HG02571 (cell line): ENCODE measurements around the gene WDR38.
A peak's percentile ranks its signal among the peaks of the same experiment; 100 is the strongest.

Experiments
- ATAC-seq: cut with Tn5 transposase; IDR thresholded peaks from one replicate; pipeline ENCODE4 v1.9.1; 2021; ENCODE audit warnings: mild to moderate bottlenecking, moderate library complexity; ENCODE audit not compliant: unreplicated experiment

The WDR38 gene

DNA sequence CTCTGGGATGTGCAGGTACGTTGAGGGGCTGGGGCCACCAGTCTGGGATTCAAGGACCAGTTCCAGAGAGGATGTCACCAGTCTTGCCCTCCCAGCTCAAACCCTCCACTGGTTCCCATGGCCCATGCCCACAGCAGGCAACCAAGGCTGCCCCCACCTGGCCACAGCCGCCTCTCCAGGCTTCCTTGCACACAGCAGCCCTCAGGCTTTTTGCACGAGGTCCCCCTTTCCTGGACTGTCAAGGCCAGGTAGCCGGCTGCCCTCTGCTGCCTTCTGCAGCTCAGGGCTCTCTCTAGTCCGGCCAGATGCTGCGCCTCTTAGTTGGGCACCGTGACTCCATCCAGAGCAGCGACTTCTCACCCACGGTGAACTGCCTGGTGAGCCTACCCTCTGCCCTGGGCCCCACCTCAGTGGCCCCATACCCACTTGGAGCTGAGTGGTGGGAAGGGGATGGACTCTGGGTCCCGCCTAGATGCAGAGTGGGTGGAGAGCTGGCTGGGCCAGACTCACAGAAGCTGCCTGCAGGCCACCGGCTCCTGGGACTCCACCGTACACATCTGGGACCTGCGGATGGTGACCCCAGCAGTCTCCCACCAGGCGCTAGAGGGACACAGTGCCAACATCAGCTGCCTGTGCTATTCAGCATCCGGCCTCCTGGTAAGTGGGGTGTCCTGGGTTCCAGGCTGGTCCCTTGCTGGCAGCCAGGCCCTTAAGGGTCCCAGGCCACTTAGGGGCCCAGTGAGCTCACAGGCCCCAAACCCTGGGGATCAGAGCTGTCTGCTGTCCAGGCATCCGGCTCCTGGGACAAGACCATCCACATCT, 2.9 kb downstream of the WDR38 start:
- ATAC-seq: no peak

DNA sequence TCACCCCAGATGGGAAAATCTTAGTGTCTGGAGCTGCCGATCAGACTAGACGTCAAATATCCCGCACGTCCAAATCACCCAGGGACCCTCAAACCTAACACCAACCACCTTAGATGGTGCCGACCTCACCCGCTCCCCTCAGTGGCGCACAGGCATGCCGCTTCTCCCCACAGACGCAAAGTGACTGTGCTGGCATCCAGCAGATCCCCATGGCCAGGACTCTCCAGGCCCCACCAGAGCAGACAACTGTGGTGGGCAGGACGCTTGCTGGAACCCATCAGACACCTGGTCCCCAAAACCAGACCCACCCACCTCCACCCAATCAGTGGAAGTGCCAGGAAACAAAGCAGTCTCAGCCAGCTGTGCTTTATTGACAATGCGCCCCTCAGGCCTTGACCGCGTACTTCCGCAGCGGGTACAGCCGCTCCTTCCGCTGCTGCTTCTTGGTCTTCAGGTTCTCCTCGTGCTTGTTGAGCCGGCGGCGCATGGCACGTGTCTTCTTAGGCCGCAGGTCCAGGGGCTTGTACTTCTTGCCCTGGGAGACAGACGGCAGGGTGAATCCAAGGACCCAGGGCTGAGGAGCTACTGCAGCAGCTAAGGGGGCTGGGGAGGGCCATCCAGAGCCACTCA, 4.4 kb downstream of the WDR38 start:
- no peak for ATAC-seq

DNA sequence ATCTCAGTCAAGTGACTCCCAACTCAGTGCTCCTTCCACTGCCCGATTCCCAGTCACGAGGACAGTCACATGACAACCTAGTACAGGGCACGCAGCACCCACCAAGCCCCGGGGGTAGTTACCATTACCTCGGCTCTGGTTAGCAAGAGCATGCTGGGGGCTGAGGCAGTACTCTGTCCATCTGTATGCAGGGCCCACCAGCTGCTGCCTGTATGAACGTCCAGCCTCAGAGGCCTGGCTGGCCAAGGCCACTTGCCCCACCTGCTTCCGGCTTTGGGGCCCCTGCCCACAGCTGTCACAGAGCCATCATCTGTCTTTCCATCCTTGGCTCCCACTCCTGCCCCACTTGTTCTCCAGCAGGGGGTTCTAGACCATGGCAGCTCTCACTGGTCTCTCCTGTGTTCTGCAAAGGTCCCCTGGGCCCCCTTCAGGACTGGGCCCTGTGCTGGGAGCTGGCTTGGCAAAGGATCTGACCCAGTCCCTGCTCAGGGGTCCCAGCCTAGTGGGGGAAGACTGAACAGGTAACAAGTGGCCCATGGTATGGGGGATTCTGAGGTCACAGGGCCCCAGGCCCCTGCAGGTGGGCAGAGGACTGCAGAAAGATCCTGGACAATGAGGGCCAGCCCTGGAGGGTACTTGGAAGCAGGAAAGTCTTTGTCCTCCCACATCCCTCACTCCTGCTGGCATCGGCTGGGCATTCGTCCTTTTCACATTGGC, 5.2 kb downstream of the WDR38 start:
- no peak for ATAC-seq

DNA sequence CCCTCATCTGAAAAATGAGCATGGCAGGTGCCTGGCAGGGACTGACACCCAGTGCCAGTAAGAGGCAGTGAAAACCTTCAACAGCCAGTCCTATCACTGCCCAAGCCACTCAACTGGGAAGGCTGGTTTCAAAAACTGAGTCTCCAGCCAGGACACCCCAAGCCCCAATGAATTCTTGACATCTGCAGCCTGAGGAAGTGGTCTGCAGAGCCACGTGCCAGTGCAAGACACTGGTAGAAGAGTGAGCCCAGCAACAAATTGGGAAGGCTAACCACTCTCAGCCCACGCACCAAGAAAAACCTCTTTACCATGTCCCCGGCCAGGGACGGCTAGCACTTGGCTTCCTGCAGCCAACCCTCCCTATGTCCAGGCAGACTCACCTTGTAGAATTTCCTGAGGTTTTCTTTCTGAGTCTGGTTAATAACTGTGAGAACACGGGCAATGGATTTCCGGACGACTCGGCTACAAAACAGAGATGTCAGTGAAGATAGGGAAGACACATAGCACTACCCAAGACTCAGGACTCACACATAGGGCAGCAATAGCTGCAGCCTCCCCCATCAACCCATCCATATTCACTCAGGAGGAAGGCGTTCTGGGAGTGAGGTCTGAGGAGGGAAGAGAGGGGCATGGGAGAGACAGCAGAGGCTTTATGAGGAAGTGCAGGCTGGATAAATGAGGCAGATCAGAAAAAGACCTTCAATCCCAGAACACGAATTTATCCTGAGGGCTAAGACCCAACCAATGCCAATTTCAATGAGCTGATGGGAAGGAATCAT, 6.7 kb downstream of the WDR38 start:
- ATAC-seq: no peak

DNA sequence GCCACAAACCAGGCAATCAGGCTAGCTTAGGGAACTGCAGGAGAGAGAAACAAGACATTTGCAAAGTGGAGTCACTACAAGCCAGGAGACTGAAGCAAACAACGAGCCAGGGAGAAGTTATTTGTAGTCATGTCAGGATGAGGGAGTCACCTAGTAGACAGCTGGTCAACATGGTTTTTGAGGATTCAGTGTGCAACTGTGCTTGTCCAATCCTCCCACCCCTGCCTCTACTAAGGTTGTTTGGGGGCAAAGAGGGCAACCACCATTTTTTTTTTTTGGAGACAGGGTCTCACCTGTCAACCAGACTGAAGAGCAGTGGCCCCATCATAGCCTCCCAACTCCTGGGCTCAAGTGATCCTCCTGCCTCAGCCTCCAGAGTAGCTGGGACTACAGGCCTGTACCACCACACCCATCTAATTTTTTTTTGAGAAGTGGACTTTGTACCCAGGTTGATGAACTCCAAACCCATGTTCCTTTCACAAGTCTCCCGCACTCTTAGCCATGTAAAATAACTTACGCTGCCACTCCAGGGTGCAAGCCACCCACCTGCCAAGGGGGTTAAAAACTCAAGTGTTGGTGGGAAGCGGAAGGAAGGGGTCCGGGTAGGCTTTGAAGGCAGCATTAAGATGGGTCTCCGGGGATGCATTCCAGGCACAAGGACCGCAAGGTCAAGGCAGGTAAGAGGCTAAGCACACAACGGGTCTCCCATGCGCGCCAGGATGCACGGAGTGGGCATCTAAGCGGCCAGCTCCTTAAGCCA, 7.5 kb downstream of the WDR38 start:
- no peak for ATAC-seq

DNA sequence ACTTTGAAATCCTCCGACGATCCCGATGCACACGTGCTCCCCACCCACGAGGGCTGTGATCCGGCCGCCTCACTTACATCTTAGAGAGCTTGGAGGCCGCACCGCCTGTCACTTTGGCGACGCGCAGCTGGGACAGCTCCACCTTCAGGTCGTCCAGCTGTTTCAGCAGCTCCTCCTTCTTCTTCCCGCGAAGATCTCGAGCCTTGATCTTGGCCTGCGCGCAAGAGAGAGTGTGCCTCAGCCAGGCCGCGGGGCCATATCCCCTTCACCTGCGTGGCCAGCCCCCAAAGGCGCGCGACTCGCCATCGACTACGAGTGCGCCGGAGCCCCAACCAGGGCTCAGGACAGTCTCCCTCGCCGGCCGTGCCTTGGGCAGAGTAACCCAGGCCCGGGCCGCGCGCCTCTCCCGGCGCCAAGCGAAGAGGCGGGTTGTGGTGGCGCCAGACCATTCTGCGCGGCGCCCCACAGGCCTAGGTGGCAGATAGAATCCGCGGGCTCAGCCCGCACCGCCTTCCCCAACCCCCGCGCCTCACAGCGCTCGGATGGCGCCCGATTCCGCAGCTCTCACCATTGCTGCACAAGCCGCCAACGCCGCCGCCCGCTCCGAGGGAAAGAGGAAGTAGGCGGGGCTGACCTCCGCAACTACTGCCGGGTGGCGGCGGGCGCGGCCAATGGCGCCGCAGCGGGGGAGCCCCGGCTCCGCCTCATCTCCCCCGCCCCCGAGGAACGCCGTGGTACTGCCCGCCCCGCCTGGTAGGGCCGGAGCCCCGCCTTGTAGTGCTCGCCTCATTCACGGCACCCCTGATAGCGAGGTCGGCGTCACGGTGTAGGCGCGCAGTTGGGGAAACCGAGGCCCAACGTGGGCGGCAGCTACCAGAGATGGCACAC, 8.3 kb downstream of the WDR38 start, which contains the start of the genes ARPC5L and RPL35:
TSS of gene ARPC5L (plus strand) at position 789 of the 888 bp plus-strand sequence. CDS start 7,161 bp downstream, outside the sequence.
TSS of gene RPL35 (minus strand) at position 616 of the 888 bp plus-strand sequence. CDS start at position 571, 45 bp downstream.
- ATAC-seq: peak; percentile 89

DNA sequence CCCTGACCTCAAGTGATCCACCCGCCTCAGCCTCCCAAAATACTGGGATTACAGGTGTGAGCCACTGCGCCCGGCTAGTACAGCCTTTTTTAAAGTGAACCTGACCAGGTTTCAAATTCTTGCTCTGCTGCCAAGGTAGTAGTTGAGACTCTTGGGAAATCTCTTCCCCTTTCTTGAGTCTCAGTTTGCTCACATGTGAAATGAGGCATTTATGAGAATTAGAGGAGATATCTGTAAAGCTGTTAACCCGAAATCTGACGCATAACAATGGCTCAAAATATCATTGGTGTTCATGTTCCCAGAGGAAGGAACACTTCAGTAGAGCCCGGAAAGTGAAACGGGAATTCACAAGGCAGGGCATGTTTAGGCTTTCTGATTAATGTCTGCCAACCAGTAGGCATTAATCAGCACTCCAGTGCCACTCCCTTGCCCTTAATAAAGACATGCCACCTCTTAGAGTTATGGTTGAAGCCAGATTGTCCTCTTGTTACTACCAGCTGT, 10.2 kb downstream of the WDR38 start:
- no peak for ATAC-seq

DNA sequence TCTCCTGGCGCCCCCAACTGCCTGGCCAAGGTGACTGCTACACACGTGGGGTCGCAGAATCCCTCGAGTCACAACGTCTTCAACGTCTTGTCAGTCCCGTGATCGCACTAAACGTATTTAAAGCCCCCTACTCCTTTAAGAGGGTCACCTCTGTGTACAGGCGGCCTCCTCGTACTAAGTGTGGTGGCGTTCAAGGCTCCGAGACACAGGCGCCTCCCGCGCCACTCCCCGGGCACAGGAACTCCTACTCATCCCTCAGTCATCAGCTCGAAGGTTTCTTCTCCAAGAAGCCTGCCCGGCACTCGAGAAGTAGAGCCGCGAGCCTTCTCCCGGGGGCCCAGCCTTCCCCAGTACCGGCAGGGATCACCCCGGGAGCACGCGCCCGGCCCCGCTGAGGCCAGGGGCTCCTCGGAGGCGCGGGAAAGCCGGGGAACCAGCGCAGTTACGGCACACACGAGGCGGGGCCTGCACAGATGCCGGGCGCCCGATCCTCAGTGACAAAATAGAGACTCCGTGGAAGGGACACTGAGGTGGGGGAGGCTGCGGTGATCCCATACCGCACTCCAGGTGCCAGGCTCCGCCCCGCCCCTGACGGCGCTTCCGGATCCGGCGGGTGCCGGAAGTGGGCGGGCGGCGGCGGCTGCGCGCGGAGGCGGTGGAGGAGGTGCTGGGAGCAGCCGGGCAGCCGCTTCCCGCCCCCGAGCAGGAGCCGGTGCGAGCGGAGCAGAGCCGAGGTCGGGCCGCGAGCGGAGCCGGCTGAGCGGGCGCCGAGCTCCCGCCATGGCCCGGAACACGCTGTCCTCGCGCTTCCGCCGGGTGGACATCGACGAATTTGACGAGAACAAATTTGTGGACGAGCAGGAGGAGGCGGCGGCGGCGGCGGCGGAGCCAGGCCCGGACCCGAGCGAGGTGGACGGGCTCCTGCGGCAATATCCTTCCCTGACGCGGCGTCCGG, 15.5 kb downstream of the WDR38 start:
- ATAC-seq: peak; percentile 59

DNA sequence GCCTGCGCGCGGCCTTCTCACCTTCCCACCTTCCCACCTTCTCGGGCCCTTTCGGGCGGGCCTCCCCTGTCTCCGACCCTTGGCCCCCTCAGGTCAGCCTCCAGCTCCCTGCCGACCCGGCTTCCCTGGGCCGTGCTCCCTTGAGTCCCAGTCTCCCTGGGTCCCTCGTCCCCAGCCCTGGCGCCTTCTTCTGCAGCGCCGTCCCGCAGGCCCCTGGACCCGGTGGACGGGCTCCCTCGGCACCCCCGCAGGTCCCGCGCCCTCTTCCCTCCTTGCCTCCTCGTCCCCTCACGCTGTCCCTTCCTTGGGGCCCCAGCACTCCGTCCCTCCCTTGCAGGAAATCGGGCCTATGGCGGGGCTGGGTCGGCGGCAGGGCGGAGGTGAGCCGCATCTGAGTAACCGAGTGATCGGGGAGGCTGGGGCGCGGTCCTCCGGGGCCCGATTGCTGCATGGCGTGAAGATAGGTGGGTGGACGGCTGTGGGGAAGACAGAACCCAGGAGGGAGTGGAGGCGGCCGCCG, 16.3 kb downstream of the WDR38 start:
- peak; percentile 4 for ATAC-seq

DNA sequence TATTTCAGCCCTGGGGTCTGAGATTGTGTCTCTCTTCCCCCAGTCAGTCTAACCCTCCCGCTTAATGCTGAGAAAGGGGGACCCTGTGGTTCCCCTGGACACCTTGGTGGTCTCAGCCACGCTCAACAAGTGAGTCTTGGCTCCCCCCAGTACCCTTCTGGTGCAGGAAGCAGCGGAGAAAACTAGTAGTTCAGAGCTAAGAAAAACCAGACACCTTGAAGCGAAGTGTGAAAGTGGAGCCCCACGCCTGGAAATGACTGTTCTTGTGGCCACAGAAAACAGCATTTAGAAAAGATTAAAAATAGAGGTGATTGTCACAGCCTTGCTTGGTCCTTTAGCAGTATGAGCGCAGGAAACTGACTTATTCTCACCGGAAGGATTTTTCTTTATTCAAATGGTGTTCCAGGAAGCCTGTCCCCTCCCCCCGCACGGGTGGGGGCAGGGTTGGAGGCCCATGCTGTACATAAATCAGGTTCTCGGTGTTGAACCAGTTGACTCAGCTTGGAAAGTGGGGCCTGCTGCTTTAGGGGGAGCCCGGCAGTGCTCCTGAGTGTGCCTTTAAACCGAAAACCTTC, 16.8 kb downstream of the WDR38 start:
- peak; percentile 40 for ATAC-seq

DNA sequence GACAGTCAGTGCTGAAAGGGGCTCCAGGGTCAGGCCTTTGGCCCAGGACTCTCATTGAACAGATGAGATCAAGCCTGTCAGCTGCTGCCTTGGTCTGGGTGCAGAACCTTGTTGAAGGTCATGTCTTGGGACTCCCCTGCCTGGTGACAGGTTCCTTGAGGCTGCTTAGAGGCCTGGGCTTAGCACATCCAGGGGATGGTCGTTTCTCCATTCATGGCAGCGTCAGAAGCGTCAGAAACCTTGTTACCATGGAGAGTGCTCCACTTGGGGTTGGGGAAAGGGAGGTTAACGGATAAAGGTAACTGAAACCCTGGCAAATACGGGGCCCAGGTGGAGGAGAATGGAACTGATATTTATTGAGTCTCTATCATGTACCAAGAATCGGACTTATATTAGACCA, 17.5 kb downstream of the WDR38 start:
- ATAC-seq: no peak

DNA sequence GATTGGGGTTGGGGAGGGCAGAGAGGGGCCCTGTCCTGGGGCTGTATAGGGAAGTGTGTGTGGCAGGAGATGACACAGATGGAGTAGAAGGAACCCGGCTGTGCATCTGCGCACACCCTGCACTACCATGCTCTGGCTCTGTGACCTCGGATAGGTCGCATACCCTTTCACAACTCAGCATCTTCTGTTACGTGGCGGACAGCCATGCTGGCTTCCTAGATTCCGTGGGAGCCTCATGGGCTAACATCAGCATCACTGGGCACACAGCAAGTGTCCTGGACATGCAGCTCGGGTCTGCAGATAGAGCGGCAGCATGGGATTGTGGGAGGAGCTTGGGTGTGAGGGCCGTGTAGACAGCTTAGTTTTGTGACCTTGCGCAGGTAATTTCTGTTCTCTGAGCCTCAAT, 17.9 kb downstream of the WDR38 start:
- ATAC-seq: no peak

DNA sequence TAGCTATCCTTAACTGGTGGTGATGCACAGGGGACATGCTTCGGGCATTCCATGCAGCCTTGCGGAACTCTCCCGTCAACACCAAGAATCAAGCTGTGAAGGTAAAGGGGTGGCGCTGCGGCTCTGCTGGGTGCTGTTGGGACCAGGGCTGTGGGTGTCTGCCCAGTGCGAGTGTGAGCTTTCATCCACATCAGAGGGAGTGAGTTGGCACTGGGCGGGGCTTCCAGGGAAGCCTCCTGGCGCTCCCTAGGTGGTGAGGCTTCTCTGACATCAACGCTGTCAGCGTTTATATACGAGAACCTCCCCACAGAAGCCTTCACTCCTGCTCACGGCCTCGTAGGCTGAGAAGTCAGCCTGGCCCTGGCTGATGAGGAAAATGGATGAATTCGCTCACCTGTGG, 20.4 kb downstream of the WDR38 start:
- ATAC-seq: no peak

DNA sequence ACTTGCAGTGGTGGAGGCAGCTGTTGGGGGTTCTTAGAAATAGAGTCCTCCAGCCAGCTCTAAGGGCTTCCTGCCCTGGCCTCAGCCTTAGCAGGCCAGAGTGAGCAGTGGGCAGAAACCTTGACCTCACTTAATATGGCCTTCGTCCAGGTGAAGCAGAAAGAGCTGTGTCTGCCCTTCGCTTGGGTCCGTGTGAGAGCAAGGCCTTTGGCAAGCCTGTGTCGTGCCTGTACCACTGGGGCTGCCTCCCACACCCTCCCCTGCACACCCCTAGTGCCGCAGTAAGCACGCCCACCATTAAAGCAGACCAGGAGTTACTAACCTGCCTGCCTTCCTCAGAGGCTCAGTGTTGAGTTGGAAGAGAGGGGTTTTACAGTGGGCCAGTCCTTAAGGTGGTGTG, 22.2 kb downstream of the WDR38 start:
- no peak for ATAC-seq

DNA sequence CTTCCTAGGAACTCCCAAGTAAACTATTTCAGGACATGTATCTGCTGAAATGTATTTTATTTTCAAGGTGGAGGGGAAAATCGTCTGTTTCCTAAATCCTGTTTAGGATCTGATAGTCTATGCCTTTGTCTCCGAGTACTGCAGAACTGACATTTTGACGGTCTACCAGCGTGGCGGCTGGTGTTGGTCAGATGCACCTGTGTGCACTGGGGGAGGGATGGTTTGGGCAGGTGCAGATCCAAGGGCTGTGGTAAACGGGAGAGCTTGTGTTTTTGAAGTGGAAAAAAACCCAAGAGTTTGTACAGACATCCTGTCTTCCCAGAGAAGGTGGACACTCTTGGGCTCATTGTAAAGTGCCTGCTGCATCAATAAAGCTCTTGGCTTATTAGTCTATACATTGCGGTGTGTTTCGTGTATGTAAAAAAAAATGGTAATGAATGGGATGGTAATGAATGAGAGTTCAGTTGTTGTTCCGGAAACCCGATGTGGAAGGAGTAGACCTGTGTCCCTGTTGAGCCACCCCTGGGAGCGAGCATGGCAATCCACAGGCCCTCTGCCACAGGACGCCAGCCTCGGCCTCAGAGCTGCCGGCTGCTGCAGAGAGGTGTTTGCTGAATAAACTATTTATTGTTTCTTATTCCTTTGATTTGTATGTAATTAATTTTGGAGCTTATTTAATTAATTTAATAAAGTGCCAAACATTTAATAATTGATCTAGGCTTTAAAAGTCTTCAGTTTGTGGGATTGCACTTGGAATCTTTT, 23.9 kb downstream of the WDR38 start:
- no peak for ATAC-seq

DNA sequence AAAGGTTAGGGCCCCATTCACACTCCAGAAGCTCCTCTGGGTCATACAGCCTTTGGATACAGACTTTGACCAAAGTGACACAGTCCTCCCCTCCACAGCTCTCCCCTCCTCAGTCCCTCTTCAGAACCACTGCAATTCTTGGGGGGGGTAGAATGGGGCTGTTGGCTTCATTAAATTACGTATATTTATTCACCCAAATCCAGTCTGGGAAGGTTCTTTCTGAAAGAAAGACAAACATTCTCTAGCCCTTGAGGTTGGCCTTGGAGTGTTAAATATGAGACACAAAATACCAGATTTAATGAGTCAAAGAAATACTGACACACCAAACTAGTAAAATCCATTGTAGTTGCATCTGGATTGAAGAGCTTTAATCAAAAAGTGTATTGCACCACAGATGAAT, 24.8 kb downstream of the WDR38 start:
- no peak for ATAC-seq

DNA sequence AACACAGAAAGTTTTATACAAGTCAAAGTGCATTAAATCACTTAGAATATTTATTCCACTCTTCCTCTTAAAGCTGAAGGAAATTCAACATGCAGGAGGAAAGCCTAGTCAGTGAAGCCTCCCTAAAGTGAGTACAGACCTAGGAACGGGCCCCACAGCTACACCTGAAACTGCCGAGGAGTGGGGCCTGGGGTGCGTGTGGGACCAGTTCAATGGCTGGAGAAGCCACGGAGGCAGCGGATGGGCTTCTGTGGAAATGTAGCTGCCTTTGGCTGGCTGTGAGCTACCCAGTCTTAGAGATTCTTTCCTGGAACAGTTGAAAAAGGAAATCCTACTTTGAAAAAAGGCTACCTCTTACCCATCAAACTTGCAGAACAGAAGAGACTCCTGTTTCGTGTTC, 25.3 kb downstream of the WDR38 start:
- no peak for ATAC-seq
